ENCODE results near the gene RNFT2.

Gene RNFT2

GRCh38 chr12:116839287-116839830 is 101.2 kb downstream of the RNFT2 start:
- DNase-seq, result no peak

DNA sequence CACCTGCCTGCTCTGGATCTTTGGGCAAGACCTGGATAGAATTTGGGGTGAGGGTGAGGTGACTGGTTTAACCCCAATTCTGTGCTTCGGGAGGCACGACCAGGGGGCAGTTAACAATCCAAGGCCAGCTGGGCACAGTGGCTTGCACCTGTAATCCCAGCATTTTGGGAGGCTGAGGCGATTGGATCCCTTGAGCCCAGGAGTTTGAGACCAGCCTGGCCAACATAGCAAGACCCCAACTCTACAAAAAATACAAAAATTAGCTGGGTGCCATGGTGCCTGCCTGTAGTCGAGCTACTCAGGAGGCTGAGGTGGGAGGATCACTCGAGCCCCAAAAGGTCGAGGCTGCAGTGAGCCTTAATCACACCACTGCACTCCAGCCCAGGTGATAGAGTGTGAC is 105.0 kb downstream of the RNFT2 start:
- no peak for DNase-seq

GRCh38 chr12:116849216-116849615 is 111.1 kb downstream of the RNFT2 start:
- no peak for DNase-seq

DNA sequence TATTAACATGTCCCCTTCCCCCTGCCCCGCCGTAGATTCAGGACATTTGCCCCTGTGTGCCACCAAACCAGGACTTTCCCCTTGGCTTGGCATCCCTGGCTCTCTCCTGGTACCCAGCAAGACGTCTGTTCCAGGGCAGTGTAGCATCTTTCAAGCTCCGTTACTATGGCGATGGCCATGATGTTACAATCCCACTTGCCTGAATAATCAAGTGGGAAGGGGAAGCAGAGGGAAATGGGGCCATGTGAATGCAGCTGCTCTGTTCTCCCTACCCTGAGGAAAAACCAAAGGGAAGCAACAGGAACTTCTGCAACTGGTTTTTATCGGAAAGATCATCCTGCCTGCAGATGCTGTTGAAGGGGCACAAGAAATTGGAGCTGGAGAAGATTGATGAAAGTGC is 114.2 kb downstream of the RNFT2 start:
- DNase-seq, result no peak

GRCh38 chr12:116853507-116853906 is 115.4 kb downstream of the RNFT2 start:
- peak; percentile 42 for DNase-seq

GRCh38 chr12:116855744-116856470 is 117.8 kb downstream of the RNFT2 start:
- no peak for DNase-seq

- no peak for DNase-seq
Observed at GRCh38 chr12:116856729-116857128, 118.6 kb downstream of the RNFT2 start.

- no peak for DNase-seq
Observed at GRCh38 chr12:116859079-116859478, 121.0 kb downstream of the RNFT2 start.

GRCh38 chr12:116860263-116860662 is 122.1 kb downstream of the RNFT2 start:
- DNase-seq, result no peak

DNA sequence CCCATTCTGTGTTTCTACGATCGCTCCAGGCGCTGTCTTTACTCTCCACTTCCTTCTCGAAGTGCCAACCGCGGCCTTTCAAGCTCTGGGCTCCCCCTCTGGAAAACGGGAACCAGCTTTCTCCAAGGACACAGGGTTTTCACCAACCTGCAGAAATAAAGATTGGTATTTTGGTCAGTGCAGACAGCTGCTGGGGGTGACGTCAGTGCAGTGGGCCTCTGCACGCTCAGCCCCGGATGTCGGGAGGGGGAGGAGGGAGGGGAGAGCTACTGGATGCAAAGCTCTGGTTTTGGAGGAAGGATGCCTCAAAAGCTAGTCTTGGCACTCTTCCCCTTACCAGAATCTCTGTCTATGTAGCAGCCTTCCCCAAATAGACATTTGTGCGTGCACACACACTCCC is 123.2 kb downstream of the RNFT2 start:
- DNase-seq, result no peak

DNA sequence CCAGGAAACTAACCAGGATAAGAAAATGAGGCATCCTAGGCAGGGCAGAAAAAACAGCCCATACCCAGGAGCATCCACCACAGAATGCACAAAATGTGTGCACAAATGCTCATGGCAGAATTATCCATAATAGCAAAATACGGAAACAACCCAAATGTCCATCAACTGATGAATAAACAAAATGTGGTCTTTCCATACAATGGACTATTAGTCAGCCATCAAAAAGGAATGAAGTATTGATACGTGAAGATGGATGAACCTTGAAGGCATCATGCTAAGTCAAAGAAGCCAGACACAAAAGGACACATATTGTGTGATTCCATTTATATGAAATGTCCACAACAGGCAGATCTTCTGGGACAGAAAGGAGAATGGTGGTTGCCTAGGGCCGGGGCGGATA is 124.1 kb downstream of the RNFT2 start:
- no peak for DNase-seq

GRCh38 chr12:116863275-116863767 is 125.2 kb downstream of the RNFT2 start:
- no peak for DNase-seq

DNA sequence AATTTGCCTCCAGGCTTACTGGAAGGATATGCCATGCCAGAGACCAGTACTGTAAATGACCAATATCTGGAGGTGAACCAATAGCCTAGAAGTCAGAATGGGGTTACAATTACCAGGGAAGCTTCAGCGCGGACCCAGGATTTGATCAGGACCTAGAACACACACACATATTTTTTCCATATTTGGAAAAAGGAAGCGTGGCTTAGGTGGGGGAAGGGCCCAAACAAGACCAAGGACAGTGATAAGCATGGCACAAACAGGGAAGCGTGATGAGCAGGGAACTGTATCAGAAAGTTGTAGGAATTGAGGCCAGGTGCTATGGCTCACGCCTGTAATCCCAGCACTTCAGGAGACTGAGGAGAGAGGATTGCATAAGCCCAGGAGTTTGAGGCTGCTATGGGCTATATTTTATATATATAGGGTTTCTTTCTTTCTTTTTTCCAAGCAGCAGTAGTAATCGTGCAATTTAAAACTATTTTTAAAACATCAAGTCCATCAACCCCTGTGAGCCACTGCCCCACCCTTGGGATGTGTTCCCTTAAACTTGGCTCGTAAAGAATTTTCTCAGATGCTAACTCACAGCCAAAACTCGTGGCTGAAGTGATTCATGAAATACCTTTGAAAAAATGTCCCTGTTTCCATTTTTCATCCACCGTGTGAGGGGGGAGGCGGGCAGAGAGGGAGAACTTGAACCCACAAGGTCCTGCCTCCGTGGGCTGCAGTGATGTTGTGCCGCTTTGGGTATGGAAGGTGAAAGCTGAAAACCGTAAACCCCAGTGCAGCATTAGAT is 126.5 kb downstream of the RNFT2 start:
- DNase-seq, result no peak

- DNase-seq, result no peak
Observed at GRCh38 chr12:116867523-116867922, 129.4 kb downstream of the RNFT2 start.

- DNase-seq, result no peak
Observed at GRCh38 chr12:116870306-116870705, 132.2 kb downstream of the RNFT2 start.

- DNase-seq, result no peak
Observed at GRCh38 chr12:116874324-116874995, 136.3 kb downstream of the RNFT2 start.

GRCh38 chr12:116876151-116876869 is 138.2 kb downstream of the RNFT2 start:
- DNase-seq, result peak; percentile 46

- no peak for DNase-seq
Observed at GRCh38 chr12:116878567-116879508, 140.7 kb downstream of the RNFT2 start.

- no peak for DNase-seq
Observed at GRCh38 chr12:116879509-116880212, 141.5 kb downstream of the RNFT2 start.

DNA sequence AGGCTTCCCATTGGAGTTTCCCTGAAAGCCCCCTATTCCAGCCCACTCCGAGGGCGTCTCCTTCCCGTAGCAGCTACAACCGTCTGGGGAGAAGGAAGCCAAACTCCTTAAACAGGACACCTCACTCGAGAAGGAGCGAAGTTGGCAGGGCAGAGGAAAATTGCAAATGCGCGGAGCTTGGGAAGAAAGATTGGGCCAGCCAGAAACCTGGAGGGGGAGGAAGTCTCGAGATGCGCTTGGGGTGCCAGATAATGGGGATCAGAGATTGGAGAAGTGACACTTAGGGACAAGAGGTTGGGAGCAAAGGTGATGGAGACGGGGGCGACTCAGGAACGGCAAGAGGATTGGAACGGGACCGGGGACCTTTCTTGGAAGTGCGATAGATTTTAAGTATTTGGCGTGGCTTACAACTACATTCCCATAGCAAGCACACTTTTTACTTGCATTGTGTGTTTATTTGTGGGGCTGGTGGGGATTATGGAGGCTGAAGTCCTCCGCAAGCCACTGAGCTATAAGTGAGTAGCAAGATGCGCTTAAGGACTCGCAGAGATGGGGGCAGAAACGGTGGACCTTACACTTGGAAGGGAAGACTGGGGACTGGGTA is 142.2 kb downstream of the RNFT2 start:
- DNase-seq, result no peak

Data from NCI-H524 treated with DMSO at 0.1 percent for 48 hours (cell line).